Activated naive CD4-positive, alpha-beta T cell treated with anti-CD3 and anti-CD28 coated beads, Interleukin-2, amount 50 U/mL, for 72 hours (primary cell): ENCODE results near the gene ZNF423. TPM values are rescaled to one million over a fixed set of nuclear protein-coding genes. Genes with fewer than 3 reads are reported as not detected.

Experiments used
- ATAC-seq, 2 donors: fragments of 150-1000 bp; cut with Tn5 transposase; 2 replicates each; pipeline ENCODE4 v1.10.0; 2021; ENCODE audit warnings: mild to moderate bottlenecking in 2 of 2, moderate library complexity in 2 of 2
- DNase-seq, 2 donors: peaks; one replicate each; pipeline ENCODE4 v3.0.0; 2021 to 2022; ENCODE audit warnings: low spot score in 2 of 2
- H3K27ac Mint-ChIP-seq, 2 donors: one replicate each; pipeline ENCODE4 v1.8.0; 2022; ENCODE audit warnings: mild to moderate bottlenecking in 2 of 2, mixed read lengths in 2 of 2
- H3K36me3 Mint-ChIP-seq, 2 donors: one replicate each; pipeline ENCODE4 v1.8.0; 2022; ENCODE audit warnings: mixed read lengths in 2 of 2
- H3K9me3 Mint-ChIP-seq, 2 donors: one replicate each; pipeline ENCODE4 v1.8.0; 2022; ENCODE audit warnings: mixed read lengths in 2 of 2
- total RNA-seq, 2 donors: library from RNA; stranded (reverse); gene quantifications; one replicate each; pipeline ENCODE4 v1.2.3, GENCODE V29; 2022

The ZNF423 gene
- total RNA-seq, 2 donors from 2014 or later: 0.05 TPM; not detected in 1

DNA sequence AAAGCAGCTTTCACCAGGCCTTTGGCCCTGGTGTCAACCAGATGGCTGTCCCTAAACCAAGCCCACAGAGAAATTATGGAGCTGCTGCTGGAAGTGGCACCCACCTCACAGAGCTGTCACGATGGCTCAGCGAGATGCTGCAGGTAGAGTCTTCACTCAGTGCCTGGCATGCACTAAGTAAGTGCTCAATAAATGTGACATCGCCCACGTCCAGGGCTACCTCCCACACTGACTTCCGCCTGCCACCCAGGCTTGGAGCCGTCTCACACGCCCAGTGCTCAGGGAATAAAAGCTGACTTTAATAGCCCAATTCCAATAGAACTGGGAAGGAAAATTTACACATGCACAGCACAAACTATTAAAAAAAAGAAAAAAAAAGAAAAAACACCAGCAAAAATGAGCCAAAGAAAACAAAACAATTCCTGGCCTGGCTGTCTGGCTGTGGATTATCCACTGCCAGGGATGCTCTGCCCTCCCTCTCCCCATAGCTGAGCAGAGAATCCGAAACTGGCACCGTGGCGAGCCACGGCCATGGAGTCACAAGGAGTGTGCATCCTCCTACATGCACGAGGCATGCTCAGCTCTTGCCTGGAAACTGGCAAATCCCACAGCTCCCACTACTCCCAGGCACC lies 68.9 kb downstream of the ZNF423 start:
- Mint-ChIP-seq H3K27ac (no peak overlapping the region), H3K36me3 (no peaks in the 10 kb centered on the region), H3K9me3 (no peaks in the 10 kb centered on the region)
- DNase-seq: no peak
- ATAC-seq: no peak

DNA sequence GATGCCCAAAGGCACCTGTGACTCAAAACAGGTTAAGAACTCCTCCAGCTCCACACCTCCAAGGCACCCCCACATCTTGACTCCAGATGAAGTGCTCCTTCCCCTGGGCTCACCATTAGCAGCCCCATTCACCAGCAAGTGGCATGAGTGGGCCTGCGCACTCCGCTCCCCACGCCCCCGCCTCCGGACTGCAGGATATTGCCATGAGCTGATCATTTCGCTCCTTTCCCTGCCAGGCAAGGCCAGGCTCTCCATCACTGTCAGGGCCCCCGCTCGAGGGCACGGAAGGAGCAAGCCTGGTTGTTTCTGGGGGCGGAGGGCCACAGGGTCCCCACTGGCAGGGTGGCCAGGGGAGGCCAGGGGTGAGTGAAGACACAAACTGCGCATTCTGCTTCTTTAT lies 69.9 kb downstream of the ZNF423 start:
- ATAC-seq (no peak), DNase-seq (no peak)
- H3K36me3 Mint-ChIP-seq: no peaks in the 10 kb centered on the region
- no peaks in the 10 kb centered on the region for H3K9me3 Mint-ChIP-seq
- no peak overlapping the region for H3K27ac Mint-ChIP-seq

DNA sequence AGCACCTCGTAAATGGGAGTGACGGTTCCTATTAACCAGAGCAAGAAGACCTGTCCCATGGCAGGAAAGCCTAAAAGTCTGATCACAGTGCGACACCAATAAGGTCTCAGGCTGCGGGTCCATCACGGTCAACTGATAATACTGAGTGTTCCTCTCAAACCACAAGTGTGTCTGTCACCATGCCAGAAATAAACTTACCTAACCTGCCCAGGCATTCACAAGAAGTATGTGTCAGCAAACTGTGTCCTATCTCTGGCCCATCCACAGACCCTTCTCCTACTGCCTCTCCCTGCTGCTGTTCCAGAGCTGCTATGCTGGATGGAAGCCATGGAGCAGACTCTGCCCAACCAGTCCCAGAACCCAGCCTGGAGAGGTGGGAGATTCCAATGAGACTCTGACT lies 73.5 kb downstream of the ZNF423 start:
- no peak for ATAC-seq
- Mint-ChIP-seq H3K9me3 (no peaks in the 10 kb centered on the region), H3K27ac (no peak overlapping the region), H3K36me3 (no peaks in the 10 kb centered on the region)
- DNase-seq: no peak

GRCh38 chr16:49781401-49781800 lies 74.5 kb downstream of the ZNF423 start:
- Mint-ChIP-seq H3K9me3 (no peaks in the 10 kb centered on the region), H3K27ac (no peak overlapping the region), H3K36me3 (no peaks in the 10 kb centered on the region)
- DNase-seq (no peak), ATAC-seq (no peak)

DNA sequence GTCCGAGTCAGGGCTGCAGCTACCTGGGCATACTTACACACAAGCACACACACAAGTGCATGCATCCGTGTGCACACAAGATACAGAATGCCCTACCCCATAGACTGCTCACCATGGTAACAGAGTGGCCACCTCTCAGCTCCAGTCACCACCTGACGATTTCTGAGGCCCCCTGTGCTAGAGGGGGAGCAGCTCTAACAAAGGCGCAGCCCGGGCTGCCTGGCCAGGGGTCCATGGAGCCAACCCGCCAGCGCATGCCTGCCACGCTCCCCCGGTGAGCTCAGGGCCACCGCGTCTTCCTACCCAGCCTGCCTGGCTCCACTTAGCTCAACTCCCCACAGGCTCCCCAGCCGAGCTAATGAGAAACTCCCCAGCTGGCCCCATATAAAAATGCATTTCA lies 75.5 kb downstream of the ZNF423 start:
- Mint-ChIP-seq H3K27ac (peak overlapping the region in 1 of 2 donors; percentile 37), H3K36me3 (no peaks in the 10 kb centered on the region), H3K9me3 (no peaks in the 10 kb centered on the region)
- ATAC-seq (no peak), DNase-seq (no peak)

- Mint-ChIP-seq H3K9me3 (no peaks in the 10 kb centered on the region), H3K36me3 (no peaks in the 10 kb centered on the region), H3K27ac (no peak overlapping the region)
- DNase-seq: no peak
- no peak for ATAC-seq
Observed at GRCh38 chr16:49779979-49780378, 75.9 kb downstream of the ZNF423 start.

DNA sequence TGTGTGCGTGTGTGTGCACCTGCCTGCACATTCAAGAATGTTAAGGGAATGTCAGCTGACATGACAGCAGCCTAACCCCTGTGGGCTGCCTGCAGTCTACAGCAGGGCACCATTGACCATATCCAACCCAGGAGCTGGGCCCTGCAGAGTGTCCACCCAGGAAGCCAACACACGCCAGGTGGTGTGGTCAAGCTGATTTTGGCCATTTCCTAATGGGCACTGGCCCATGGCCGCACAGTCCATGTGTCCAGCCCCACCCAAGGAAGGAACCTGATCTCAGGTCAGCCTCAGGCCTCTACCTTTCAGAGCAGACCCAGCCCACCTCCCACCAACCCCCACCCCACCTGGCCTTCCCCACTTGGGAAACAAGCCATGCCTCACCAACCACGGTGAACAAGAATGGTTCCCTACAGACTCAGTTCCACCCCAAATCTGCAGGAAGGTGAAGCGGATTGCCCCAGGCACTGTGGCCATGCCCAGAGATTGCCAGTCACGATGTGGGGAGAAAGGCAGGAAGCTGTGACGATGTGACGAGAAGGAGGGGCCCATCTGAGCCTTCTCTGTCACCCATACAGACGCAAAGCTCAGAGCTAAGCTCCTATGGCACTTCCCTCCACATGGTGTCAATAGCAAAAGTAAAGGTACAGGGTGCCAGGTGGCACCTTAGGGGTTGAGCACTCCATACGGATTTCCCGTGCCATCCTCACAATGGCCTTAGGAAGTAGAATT lies 77.5 kb downstream of the ZNF423 start:
- DNase-seq (no peak), ATAC-seq (no peak)
- no peaks in the 10 kb centered on the region for H3K9me3 Mint-ChIP-seq
- no peak overlapping the region for H3K27ac Mint-ChIP-seq
- no peaks in the 10 kb centered on the region for H3K36me3 Mint-ChIP-seq

- H3K36me3 Mint-ChIP-seq: no peaks in the 10 kb centered on the region
- H3K27ac Mint-ChIP-seq: no peak overlapping the region
- H3K9me3 Mint-ChIP-seq: no peaks in the 10 kb centered on the region
- ATAC-seq (no peak), DNase-seq (no peak)
Observed at GRCh38 chr16:49776734-49777133, 79.2 kb downstream of the ZNF423 start.

- no peak for ATAC-seq
Observed at GRCh38 chr16:49776085-49776595, 79.8 kb downstream of the ZNF423 start.

DNA sequence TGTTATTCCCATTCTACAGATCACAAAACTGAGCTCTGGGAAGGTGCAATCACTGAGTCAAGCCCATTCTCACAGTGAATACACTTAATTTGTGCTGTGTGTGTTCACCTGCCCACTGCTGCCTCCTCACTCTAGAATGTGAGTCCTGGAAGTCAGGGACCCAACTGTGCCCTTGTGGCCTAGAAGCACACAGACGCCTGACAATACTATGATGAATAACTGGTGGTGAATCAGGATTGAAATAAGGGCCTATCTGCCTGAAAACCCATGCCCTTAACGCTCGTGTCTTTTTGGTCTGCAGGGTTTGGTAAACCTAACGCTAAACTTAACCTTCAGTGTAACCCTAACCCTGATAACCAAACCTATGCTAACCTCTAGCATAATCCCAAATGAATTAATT lies 80.3 kb downstream of the ZNF423 start:
- no peaks in the 10 kb centered on the region for H3K9me3 Mint-ChIP-seq
- no peak for ATAC-seq
- no peak overlapping the region for H3K27ac Mint-ChIP-seq
- DNase-seq: no peak
- no peaks in the 10 kb centered on the region for H3K36me3 Mint-ChIP-seq

More at GRCh38 chr16:49776085-49776595, 79.8 kb downstream of the ZNF423 start:
- Mint-ChIP-seq H3K9me3 (no peaks in the 10 kb centered on the region), H3K27ac (no peak overlapping the region), H3K36me3 (no peaks in the 10 kb centered on the region)
- DNase-seq: no peak

DNA sequence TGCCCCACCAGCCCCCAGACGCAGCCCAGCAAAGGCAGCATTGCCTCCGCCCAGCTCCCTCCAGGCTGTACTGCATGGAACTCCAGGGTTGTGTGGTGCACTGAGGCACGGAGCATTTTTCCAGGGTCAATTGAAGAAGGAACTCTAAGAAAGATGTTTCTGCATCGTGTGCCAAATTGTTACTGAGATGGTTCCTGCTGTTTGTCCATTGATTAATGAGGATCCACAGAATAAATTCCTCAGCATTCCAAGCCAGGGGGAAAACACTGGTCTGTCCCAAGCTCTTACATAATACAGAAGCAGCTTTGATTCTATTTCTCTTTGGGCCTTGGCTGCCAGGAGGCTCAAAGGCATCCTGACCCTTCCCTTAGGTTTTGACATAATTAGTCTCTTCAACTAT lies 80.9 kb downstream of the ZNF423 start:
- Mint-ChIP-seq H3K27ac (no peak overlapping the region), H3K36me3 (no peaks in the 10 kb centered on the region), H3K9me3 (no peaks in the 10 kb centered on the region)
- DNase-seq (no peak), ATAC-seq (no peak)

GRCh38 chr16:49773534-49774475 lies 82.1 kb downstream of the ZNF423 start:
- Mint-ChIP-seq H3K9me3 (no peaks in the 10 kb centered on the region), H3K27ac (no peak overlapping the region), H3K36me3 (no peaks in the 10 kb centered on the region)
- ATAC-seq (no peak), DNase-seq (no peak)

- no peak overlapping the region for H3K27ac Mint-ChIP-seq
- no peaks in the 10 kb centered on the region for H3K9me3 Mint-ChIP-seq
- H3K36me3 Mint-ChIP-seq: no peaks in the 10 kb centered on the region
- no peak for ATAC-seq
- DNase-seq: no peak
Observed at GRCh38 chr16:49767998-49768397, 87.9 kb downstream of the ZNF423 start.

GRCh38 chr16:49767414-49767813 lies 88.5 kb downstream of the ZNF423 start:
- DNase-seq (no peak), ATAC-seq (no peak)
- H3K9me3 Mint-ChIP-seq: no peaks in the 10 kb centered on the region
- H3K27ac Mint-ChIP-seq: no peak overlapping the region
- H3K36me3 Mint-ChIP-seq: no peaks in the 10 kb centered on the region

- Mint-ChIP-seq H3K9me3 (no peaks in the 10 kb centered on the region), H3K27ac (no peak overlapping the region), H3K36me3 (no peaks in the 10 kb centered on the region)
- DNase-seq (no peak), ATAC-seq (no peak)
Observed at GRCh38 chr16:49766225-49766624, 89.7 kb downstream of the ZNF423 start.

DNA sequence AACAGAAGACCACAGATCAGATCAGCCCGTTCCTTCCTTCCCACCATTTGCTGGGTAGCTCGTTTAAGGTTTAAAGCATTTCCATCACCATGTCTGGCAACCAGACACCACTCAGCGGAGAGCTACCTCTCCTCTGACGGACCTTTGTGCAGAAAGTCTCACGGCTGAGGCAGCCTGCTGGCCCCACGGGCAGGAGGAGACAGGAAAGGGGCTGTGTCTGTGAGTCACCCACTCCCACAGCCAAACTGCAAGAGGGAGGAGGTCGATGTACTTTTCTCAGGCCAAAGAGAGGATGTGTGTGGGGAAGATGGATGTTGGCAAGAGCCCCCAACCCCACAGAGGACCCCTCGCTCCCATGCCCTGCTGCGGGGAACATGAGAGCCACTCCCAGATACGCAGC lies 92.1 kb downstream of the ZNF423 start:
- no peaks in the 10 kb centered on the region for H3K36me3 Mint-ChIP-seq
- no peak for DNase-seq
- no peak overlapping the region for H3K27ac Mint-ChIP-seq
- H3K9me3 Mint-ChIP-seq: no peaks in the 10 kb centered on the region
- no peak for ATAC-seq

DNA sequence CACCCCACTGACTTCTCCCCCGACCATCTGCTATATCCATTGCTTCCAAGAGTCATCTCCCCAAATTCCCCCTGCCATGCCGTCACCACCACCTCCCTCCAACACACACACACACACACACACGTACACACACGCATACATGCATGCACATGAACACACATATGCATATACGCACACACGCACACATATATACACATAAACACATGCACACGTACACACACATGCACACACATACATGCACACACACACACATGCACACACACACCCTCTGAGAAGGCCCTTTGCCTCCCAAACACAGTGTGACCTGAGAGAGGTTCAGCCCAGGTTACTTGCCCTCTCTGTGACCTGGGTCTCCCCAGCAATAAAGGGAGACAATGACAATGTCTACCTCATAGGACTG lies 95.1 kb downstream of the ZNF423 start:
- Mint-ChIP-seq H3K9me3 (no peaks in the 10 kb centered on the region), H3K27ac (no peak overlapping the region), H3K36me3 (no peaks in the 10 kb centered on the region)
- ATAC-seq: no peak
- no peak for DNase-seq
